Mucosa of stomach (tissue), 1 donor: ENCODE data around the gene ACSL1.

ENCODE experiments used
- H3K27me3 ChIP-seq: one replicate; pipeline ENCODE4 v1.7.0; 2013; ENCODE audit warnings: mild to moderate bottlenecking, low read length; ENCODE audit not compliant: control insufficient read depth, insufficient read depth
- H3K36me3 ChIP-seq: one replicate; pipeline ENCODE4 v1.7.0; 2013; ENCODE audit warnings: low read length; ENCODE audit not compliant: control insufficient read depth, insufficient read depth
- H3K4me1 ChIP-seq: one replicate; pipeline ENCODE4 v1.7.0; 2013; ENCODE audit warnings: mild to moderate bottlenecking, low read length; ENCODE audit not compliant: control insufficient read depth, insufficient read depth
- H3K4me3 ChIP-seq: one replicate; pipeline ENCODE4 v1.7.0; 2013; ENCODE audit warnings: low read length
- H3K9ac ChIP-seq: one replicate; pipeline ENCODE4 v1.7.0; 2013; ENCODE audit warnings: mild to moderate bottlenecking, low read length, moderate library complexity
- H3K9me3 ChIP-seq: one replicate; pipeline ENCODE4 v1.7.0; 2013; ENCODE audit warnings: mild to moderate bottlenecking, low read length, moderate library complexity; ENCODE audit not compliant: control insufficient read depth
- donor health status: Pancreatic carcinoma.

ACSL1 gene

DNA sequence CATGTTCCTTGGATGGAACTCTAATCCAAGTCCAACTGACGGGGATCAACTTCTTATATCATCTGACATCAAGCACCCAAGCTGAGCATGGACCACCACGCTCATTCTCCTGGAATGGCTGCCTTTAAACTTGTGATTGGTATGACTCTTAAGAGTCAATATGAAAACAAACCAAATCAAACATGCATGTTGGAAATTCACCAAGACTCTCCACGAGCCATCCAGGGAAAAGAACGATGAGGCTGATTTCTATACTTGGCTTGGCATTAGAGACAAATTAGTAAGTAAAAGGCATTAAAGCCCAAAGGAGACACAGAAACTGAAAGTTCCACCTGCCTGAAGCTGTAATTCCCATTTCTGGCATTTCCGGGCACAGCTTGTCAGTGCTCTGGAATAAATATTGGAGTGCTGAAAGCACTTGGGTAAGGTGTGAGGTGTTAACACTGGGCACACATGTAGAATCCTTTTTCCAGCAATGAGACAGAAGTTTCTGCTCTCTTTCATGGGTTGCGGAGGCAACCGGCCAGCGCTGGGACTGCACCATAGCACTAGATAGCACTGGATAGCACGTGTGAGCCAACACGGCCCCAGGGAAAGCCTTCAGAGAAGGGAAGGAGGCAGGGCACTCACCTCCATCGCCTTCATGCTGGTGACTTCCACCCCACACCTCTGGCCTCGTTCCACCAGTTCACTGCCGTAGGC is 49.8 kb downstream of the ACSL1 start:
- Histone ChIP-seq H3K27me3 (no peaks in the 10 kb centered on the region), H3K4me3 (no peak overlapping the region), H3K9ac (no peak overlapping the region), H3K4me1 (no peaks in the 10 kb centered on the region), H3K36me3 (no peaks in the 10 kb centered on the region), H3K9me3 (no peaks in the 10 kb centered on the region)

DNA sequence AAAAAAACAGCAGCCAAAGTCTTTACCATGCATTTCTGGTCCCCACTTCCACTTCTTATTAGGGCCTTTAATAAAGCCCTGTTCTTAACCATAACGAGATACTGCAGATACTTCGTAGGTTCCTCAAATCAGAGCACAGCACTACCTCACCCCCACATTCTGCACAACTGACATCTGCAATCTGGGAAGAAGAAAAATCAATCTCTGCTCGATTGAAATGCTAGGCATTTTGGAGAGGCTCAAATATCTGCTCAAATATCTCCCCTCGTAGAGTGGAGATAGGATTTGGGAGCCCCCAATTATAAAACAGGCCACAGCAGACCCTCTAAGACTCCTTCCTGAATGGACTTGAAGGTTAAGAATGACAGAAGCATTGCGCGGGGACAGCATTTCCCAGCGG is 51.6 kb downstream of the ACSL1 start:
- Histone ChIP-seq H3K4me3 (no peak overlapping the region), H3K27me3 (no peaks in the 10 kb centered on the region), H3K36me3 (no peaks in the 10 kb centered on the region), H3K4me1 (no peaks in the 10 kb centered on the region), H3K9ac (no peak overlapping the region), H3K9me3 (no peaks in the 10 kb centered on the region)

DNA sequence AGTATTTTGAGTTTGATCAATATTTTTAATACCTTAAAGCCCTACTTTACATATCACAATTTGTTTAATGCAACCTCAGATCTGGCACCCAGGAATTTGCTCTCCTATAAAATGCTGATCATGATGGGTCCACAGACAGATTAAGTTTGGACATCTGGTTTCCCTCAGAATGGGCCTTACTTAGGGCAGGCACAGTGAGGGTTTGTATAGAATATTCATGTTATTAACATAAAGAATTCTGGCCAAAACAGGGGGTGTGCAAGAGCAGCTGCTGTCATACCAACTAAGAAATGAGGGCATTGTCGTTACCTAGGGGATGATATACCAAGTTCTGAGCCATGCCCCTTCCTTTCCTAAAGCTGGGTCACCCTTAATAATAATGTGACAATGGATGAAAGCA is 54.4 kb downstream of the ACSL1 start:
- no peaks in the 10 kb centered on the region for H3K27me3 ChIP-seq
- H3K9me3 ChIP-seq = no peaks in the 10 kb centered on the region
- H3K4me1 ChIP-seq = no peaks in the 10 kb centered on the region
- H3K9ac ChIP-seq = no peak overlapping the region
- no peaks in the 10 kb centered on the region for H3K36me3 ChIP-seq
- no peak overlapping the region for H3K4me3 ChIP-seq

DNA sequence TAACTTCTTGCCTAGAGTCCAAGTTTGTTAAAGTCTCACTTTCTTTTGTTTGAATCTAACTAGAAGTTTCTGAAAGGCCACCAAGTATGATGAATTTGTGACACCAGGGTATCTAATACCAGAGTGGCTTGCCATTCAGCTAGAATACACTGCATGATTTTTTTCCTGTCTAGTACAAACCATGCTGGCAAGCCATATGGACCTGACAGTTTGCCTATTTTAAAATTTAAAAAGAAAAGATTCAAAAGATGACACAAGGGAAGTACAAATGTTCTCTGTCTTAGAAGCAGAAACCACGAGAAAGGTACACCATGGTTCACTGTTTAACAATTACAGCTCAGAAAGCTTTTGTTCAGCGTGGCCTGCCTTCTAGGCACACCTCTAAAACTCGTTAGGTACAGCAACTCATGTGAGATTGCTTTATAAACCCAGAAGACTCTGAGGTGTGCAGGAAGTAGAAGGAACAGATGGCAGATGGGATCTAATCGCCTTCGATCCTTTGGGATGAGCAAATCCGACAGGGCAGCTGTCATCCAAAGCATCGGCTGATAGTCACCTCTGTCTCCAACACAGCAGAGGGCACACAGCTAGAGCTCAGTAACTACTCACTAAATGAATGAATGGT is 56.5 kb downstream of the ACSL1 start:
- no peaks in the 10 kb centered on the region for H3K4me1 ChIP-seq
- no peak overlapping the region for H3K4me3 ChIP-seq
- H3K27me3 ChIP-seq = no peaks in the 10 kb centered on the region
- no peaks in the 10 kb centered on the region for H3K9me3 ChIP-seq
- no peaks in the 10 kb centered on the region for H3K36me3 ChIP-seq
- no peak overlapping the region for H3K9ac ChIP-seq

DNA sequence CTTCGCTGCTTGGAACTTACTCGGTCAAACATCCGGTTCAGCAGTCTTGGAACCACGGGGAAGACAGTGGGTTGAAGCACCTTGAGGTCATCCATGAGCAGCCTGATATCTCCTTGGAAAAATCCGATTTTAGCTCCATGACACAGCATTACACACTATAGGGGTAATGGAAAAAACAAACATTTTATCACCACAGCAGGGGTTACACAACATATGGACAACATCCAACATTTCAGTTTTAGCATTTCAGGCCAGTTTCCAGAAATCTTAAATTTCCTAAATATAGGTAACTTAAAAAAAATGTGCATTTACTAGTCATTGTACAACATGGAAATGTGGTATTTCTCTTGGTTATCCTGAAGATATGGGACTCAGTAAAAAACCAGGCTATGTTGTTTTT is 57.5 kb downstream of the ACSL1 start:
- Histone ChIP-seq H3K9me3 (no peaks in the 10 kb centered on the region), H3K36me3 (no peaks in the 10 kb centered on the region), H3K27me3 (no peaks in the 10 kb centered on the region), H3K9ac (no peak overlapping the region), H3K4me3 (no peak overlapping the region), H3K4me1 (no peaks in the 10 kb centered on the region)

DNA sequence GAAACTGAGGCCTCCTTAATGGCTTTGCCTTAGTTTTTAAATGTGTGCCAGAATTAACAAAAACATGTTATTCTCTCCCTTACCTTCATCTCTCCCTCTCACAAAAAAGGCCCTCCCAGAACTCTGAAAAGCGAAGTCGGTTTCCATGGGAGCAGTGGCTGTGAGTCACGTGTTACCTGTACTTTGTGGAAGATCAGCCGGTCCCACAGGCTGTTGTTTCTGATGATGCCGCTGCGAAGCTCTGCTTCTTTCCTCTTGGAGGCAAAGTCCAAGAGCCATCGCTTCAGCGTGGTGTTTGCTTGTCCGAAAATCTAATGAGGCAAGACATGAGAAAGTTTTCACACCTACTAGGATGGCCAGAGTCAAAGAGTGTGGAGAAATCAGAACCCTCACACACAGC is 59.3 kb downstream of the ACSL1 start:
- Histone ChIP-seq H3K9ac (no peak overlapping the region), H3K27me3 (no peaks in the 10 kb centered on the region), H3K4me3 (no peak overlapping the region), H3K4me1 (no peaks in the 10 kb centered on the region), H3K36me3 (no peaks in the 10 kb centered on the region), H3K9me3 (no peaks in the 10 kb centered on the region)

DNA sequence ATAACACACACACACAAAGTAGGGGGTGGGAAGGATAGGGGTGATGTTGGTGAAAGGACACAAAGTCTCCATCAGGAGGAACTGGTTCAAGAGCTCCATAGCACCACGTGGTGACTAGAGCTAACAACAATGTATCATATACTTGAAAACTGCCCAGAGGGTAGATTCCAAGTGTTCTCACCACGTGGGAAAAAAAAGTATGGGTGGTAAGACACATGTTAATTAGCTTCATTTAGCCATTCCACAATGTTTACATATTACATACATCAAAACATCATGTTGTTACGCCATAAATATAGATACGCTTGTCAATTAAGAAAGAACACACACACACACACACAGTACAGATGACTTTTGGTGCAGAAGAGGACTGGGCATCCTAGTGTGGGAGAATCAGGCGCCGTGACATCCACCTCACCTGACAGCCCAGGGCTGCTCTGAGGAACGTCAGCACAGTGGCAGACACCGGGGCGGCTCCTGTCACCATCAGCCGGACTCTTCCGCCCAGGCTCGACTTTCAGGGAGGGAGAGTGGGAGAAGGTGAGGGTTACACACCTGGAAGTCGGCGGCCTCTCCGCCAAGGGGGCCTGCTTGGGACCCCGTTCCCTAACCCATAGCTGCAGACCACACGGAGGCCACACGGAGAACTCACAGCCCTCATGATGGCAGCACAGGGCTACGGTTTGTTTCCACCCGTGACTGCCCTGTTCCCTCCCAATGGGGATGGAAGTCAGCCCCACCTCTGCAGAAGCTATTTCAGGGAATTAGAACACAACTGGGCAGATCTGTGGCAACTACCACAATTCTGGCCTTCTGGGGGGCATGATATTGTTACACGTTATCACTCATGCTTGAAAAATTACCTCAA is 60.1 kb downstream of the ACSL1 start:
- H3K27me3 ChIP-seq = no peaks in the 10 kb centered on the region
- peaks cover 3% of the 10 kb centered on the region for H3K36me3 ChIP-seq
- no peak overlapping the region for H3K4me3 ChIP-seq
- H3K9me3 ChIP-seq = no peaks in the 10 kb centered on the region
- H3K4me1 ChIP-seq = no peaks in the 10 kb centered on the region
- H3K9ac ChIP-seq = no peak overlapping the region

DNA sequence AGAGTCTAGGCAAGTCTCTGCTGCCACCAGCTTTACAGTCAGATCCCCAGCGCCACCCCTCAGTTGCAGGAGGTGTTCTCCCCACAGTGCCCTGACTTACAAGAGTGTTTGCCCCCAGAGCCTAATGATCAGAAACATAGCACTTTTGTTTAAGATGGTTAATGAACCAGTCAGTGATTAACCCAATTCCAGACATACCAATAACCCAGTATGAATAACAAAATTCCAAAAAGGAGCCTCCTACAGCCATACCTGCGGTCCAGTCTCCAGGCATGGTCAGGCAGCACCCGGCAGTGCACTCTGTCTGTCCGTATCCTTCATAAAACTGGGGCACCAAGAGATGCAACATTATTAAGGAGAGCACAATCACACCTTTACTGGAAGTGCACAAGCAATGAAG is 61.2 kb downstream of the ACSL1 start:
- Histone ChIP-seq H3K27me3 (no peaks in the 10 kb centered on the region), H3K36me3 (peaks cover 3% of the 10 kb centered on the region)

DNA sequence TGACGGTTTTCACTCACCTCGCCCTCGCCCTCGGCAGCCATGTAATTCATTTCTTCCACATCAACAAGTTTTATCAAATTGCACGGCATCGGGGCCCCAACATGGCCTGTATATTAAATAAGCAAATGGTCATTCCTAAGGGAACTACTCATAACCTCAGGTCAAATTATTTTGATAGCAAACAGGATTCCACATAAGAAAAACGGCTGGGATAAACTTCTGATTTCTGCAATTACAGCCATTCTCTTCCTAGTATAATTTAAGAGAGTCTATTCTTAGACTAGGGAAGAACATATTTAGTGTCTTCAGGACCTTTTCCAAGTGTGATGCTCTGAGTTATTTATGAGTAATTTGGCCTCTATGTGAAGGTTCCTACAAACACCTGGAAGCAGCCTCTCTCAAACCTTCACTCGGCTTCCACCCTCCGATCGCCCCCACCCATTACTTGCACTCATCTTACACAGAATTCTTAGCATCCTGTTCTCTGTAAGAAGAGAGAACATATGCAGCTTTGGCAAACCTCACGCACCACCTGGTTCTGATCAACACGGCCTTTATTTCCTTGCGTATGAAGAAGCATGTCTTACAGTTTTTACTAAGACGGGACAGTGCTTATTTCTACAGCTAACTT is 62.5 kb downstream of the ACSL1 start:
- Histone ChIP-seq H3K9me3 (no peaks in the 10 kb centered on the region), H3K4me3 (no peak overlapping the region), H3K4me1 (no peaks in the 10 kb centered on the region), H3K27me3 (no peaks in the 10 kb centered on the region), H3K36me3 (peaks cover 3% of the 10 kb centered on the region), H3K9ac (no peak overlapping the region)

More for the DNA sequence above, 61.2 kb downstream of the ACSL1 start:
- Histone ChIP-seq H3K9ac (no peak overlapping the region), H3K4me3 (no peak overlapping the region), H3K9me3 (no peaks in the 10 kb centered on the region), H3K4me1 (no peaks in the 10 kb centered on the region)

DNA sequence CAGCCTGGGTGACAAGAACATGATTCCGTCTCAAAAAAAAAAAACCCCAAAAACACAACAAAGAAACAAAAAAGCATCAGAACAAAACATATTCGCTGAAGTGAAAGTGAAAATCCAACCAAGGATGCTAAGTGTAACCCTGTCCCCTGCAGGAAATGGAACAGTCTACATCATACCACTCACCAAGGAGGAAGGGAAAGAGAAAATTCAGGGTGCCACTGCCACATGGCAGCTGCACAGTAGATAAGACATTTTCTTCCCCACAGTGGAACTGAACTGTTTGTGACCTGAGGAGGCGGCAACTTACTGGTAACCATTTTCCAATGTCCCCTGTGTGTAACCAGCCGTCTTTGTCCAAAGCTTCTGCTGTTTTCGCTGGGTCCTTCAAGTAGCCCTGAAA is 63.7 kb downstream of the ACSL1 start:
- no peaks in the 10 kb centered on the region for H3K4me1 ChIP-seq
- no peaks in the 10 kb centered on the region for H3K27me3 ChIP-seq
- no peak overlapping the region for H3K9ac ChIP-seq
- H3K36me3 ChIP-seq = peaks cover 3% of the 10 kb centered on the region
- no peak overlapping the region for H3K4me3 ChIP-seq
- no peaks in the 10 kb centered on the region for H3K9me3 ChIP-seq

DNA sequence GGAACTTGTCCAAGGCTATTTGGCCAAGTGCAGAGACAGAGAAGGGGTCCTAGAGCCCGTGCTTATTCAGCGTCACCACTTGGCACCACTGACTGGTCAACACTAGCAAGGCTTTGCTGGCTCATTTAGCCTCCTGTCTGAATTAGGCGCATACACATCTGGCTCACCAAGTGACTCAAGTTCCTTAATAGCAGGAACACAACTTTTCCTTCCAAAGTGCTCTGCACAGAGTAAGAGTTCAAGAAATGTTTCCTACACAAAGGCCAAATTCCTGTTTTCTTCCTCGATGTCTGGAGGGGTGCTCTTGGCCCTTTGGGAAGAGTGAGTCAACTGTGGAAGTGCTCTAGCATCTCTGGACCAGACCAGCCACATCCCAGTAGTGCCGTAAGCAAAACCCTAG is 65.1 kb downstream of the ACSL1 start:
- Histone ChIP-seq H3K9ac (no peak overlapping the region), H3K9me3 (no peaks in the 10 kb centered on the region), H3K4me3 (no peak overlapping the region), H3K4me1 (no peaks in the 10 kb centered on the region), H3K27me3 (no peaks in the 10 kb centered on the region), H3K36me3 (peaks cover 3% of the 10 kb centered on the region)

DNA sequence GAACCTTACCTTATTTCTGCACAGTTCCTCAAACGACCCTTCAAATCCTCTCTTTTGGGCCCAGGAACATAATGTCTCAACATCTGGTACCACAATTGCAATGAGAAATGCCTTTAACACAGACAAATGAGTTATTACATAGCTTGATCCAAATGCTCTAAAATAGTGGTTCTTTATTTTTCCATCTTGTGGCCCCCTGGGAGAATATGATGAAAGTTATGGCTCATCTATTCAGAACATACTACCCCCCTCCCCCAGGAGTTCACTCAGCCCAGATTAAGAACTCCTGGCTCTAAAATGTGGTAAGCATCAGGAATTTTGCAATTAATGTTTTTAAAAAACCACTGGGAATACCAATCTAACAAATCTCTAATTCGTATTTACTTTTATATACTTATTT is 68.0 kb downstream of the ACSL1 start:
- Histone ChIP-seq H3K9me3 (no peaks in the 10 kb centered on the region), H3K27me3 (no peaks in the 10 kb centered on the region), H3K9ac (no peak overlapping the region), H3K36me3 (peaks cover 3% of the 10 kb centered on the region), H3K4me1 (no peaks in the 10 kb centered on the region), H3K4me3 (no peak overlapping the region)
